SK-N-SH (cell line): ENCODE results near the gene KIAA0319L. TPM values are rescaled to one million over a fixed set of nuclear protein-coding genes. Genes with fewer than 3 reads are reported as not detected.

Experiments
- CTCF ChIA-PET: fragments of 300-600, 350-600 bp; formaldehyde crosslinking; extraction: SDS; loops from one replicate; lab custom pipeline; 2021; lab: Yijun Ruan, JAX
- POLR2A ChIA-PET: fragments of 350-600 bp; sonication (Branson Sonifier 250); formaldehyde crosslinking; extraction: SDS; loops from one replicate; lab custom pipeline; 2020; ENCODE audit warnings: antibody characterized with exemption, inconsistent platforms; lab: Yijun Ruan, JAX
- DNase-seq: peaks from one replicate; pipeline ENCODE4 v3.0.0; 2012
- H2AFZ ChIP-seq: fragments of 200-600 bp; sonication (generic); 2 replicates; pipeline ENCODE4 v1.8.1; 2016; ENCODE audit warnings: antibody characterized with exemption, mild to moderate bottlenecking, low read depth
- H3F3A ChIP-seq: fragments of 200-600 bp; sonication (generic); replicated peaks from 2 replicates; pipeline ENCODE3; 2016; ENCODE audit warnings: antibody characterized with exemption, mild to moderate bottlenecking; ENCODE audit not compliant: insufficient read depth
- H3K27ac ChIP-seq, 2 experiments: fragments of 200-500 bp in 1 of 2; fragments of 200-600 bp in 1 of 2; sonication (Bioruptor generic) in 1 of 2; sonication (generic), shearing (Covaris generic) in 1 of 2; 2 replicates each; pipeline versions ENCODE4 v1.5.1 to v1.6.1; 2014 to 2016; ENCODE audit warnings: low read depth in 2 of 2, inconsistent platforms in 1 of 2, low read length in 1 of 2, mild to moderate bottlenecking in 1 of 2, mixed read lengths in 1 of 2
- H3K27me3 ChIP-seq: fragments of 200-600 bp; sonication (generic), shearing (Covaris generic); 2 replicates; pipeline ENCODE4 v1.6.1; 2016; ENCODE audit warnings: mixed run types; ENCODE audit not compliant: insufficient read depth
- H3K36me3 ChIP-seq, 2 experiments: fragments of 200-500 bp in 1 of 2; fragments of 200-600 bp in 1 of 2; sonication (Bioruptor generic) in 1 of 2; sonication (generic) in 1 of 2; replicated peaks in 1 of 2; 2 replicates each; pipeline versions ENCODE3 to v1.5.1; 2014 to 2016; ENCODE audit warnings: low read length in 1 of 2, mild to moderate bottlenecking in 1 of 2; ENCODE audit not compliant: insufficient read depth in 2 of 2, control insufficient read depth in 1 of 2
- H3K4me1 ChIP-seq, 2 experiments: fragments of 200-500 bp in 1 of 2; fragments of 200-600 bp in 1 of 2; sonication (Bioruptor generic) in 1 of 2; sonication (generic), shearing (Covaris generic) in 1 of 2; 2 replicates each; pipeline versions ENCODE4 v1.5.1 to v1.6.1; 2014 to 2016; ENCODE audit warnings: low read depth in 1 of 2, low read length in 1 of 2, mixed run types in 1 of 2; ENCODE audit not compliant: insufficient read depth in 2 of 2, control insufficient read depth in 1 of 2
- H3K4me2 ChIP-seq: fragments of 200-600 bp; sonication (generic), shearing (Covaris generic); 2 replicates; pipeline ENCODE4 v1.6.1; 2017; ENCODE audit warnings: mixed run types
- H3K4me3 ChIP-seq, 2 experiments: fragments of 200-500 bp in 1 of 2; fragments of 200-600 bp in 1 of 2; sonication (Bioruptor generic) in 1 of 2; sonication (generic), shearing (Covaris generic) in 1 of 2; 2 replicates each; pipeline versions ENCODE4 v1.5.1 to v1.8.1; 2014 to 2016; ENCODE audit warnings: low read depth in 2 of 2, inconsistent platforms in 1 of 2, low read length in 1 of 2, mild to moderate bottlenecking in 1 of 2, mixed read lengths in 1 of 2, moderate library complexity in 1 of 2
- H3K79me2 ChIP-seq: fragments of 200-600 bp; sonication (generic); 2 replicates; pipeline ENCODE4 v1.8.1; 2017; ENCODE audit warnings: mild to moderate bottlenecking; ENCODE audit not compliant: insufficient read depth
- H3K9ac ChIP-seq: fragments of 200-600 bp; sonication (generic); 2 replicates; pipeline ENCODE4 v1.6.1; 2017; ENCODE audit warnings: mixed run types
- H3K9me2 ChIP-seq: fragments of 200-600 bp; sonication (generic); 2 replicates; pipeline ENCODE4 v1.6.1; 2017; ENCODE audit warnings: mixed run types
- H3K9me3 ChIP-seq: fragments of 200-600 bp; sonication (generic); 2 replicates; pipeline ENCODE4 v1.6.1; 2017; ENCODE audit warnings: mixed run types, mild to moderate bottlenecking, moderate library complexity
- H4K20me1 ChIP-seq: fragments of 200-600 bp; sonication (generic); 2 replicates; pipeline ENCODE4 v1.6.1; 2017; ENCODE audit warnings: mild to moderate bottlenecking, mixed run types; ENCODE audit not compliant: insufficient read depth
- CHD2 ChIP-seq: fragments of 150-350 bp; IDR thresholded peaks from 2 replicates; pipeline ENCODE4 v1.6.1; 2018; ENCODE audit warnings: low read length; ENCODE audit not compliant: partially characterized antibody
- ELF1 ChIP-seq: IDR thresholded peaks from 2 replicates; pipeline ENCODE4 v1.4.0; 2012
- EZH2phosphoT487 ChIP-seq: fragments of 200-600 bp; sonication (generic); IDR thresholded peaks from 2 replicates; pipeline ENCODE4 v1.6.1; 2017; ENCODE audit warnings: low read depth, mixed run types, mild to moderate bottlenecking, antibody characterized with exemption, moderate library complexity, borderline replicate concordance
- FOSL2 ChIP-seq: IDR thresholded peaks from 2 replicates; pipeline ENCODE4 v1.4.0; 2012; ENCODE audit warnings: low read depth, mild to moderate bottlenecking, moderate library complexity, borderline replicate concordance
- FOXJ3 ChIP-seq: sonication (generic); formaldehyde crosslinking; IDR thresholded peaks from 2 replicates; pipeline ENCODE4 v1.5.1; 2020; ENCODE audit warnings: mild to moderate bottlenecking, missing genetic modification reagents
- GATA2 ChIP-seq: sonication (generic); formaldehyde crosslinking; IDR thresholded peaks from 2 replicates; pipeline ENCODE4 v1.5.0; 2020; ENCODE audit warnings: mild to moderate bottlenecking, missing genetic modification reagents
- JUND ChIP-seq: IDR thresholded peaks from 2 replicates; pipeline ENCODE4 v1.4.0; 2012
- MEF2A ChIP-seq: IDR thresholded peaks from 2 replicates; pipeline ENCODE4 v1.4.0; 2012; ENCODE audit warnings: low read depth, borderline replicate concordance
- MXI1 ChIP-seq: IDR thresholded peaks from 2 replicates; pipeline ENCODE4 v1.6.1; 2012; ENCODE audit warnings: mild to moderate bottlenecking, low read depth, low read length, improper control_type of control experiment
- NRF1 ChIP-seq: IDR thresholded peaks from 2 replicates; pipeline ENCODE4 v1.6.1; 2012; ENCODE audit warnings: low read depth, mild to moderate bottlenecking, low read length
- RAD21 ChIP-seq: IDR thresholded peaks from 2 replicates; pipeline ENCODE4 v1.6.1; 2012; ENCODE audit warnings: mild to moderate bottlenecking, low read length
- RCOR1 ChIP-seq: fragments of 150-350 bp; IDR thresholded peaks from 2 replicates; pipeline ENCODE4 v1.6.1; 2017; ENCODE audit warnings: antibody characterized with exemption, low read length
- SIN3A ChIP-seq: IDR thresholded peaks from 2 replicates; pipeline ENCODE4 v1.6.1; 2012; ENCODE audit warnings: low read depth, mild to moderate bottlenecking, low read length, moderate library complexity, borderline replicate concordance
- SMC3 ChIP-seq: IDR thresholded peaks from 2 replicates; pipeline ENCODE4 v1.6.1; 2012; ENCODE audit warnings: low read depth, low read length, improper control_type of control experiment
- TCF12 ChIP-seq: IDR thresholded peaks from 2 replicates; pipeline ENCODE4 v1.4.0; 2012
- TEAD4 ChIP-seq: IDR thresholded peaks from 2 replicates; pipeline ENCODE4 v1.4.0; 2012; ENCODE audit warnings: mild to moderate bottlenecking, borderline replicate concordance; ENCODE audit not compliant: insufficient read depth
- YY1 ChIP-seq: IDR thresholded peaks from 2 replicates; pipeline ENCODE4 v1.4.0; 2012; ENCODE audit warnings: low read depth, mild to moderate bottlenecking
- WGBS: methylation state at CpG from one replicate; pipeline ENCODE4 v1.1.6; 2017; ENCODE audit warnings: low lambda C conversion rate; 5-methylcytosine and 5-hydroxymethylcytosine counted together
- polyA plus RNA-seq, 3 experiments: library from polyadenylated mRNA; depleted of rRNA; stranded (reverse); fragments of >200 nt; gene quantifications; 2 replicates each; pipeline ENCODE4 v1.2.3, GENCODE V29; 2012
- TF ChIP-seq, protein P1 (sequence below): fragments of 150-350 bp; IDR thresholded peaks from 2 replicates; pipeline ENCODE4 v1.6.1; 2017; ENCODE audit warnings: antibody characterized with exemption, low read length, low read depth, borderline replicate concordance
- TF ChIP-seq, protein P2 (sequence below): fragments of 150-350 bp; IDR thresholded peaks from 2 replicates; pipeline ENCODE4 v1.6.1; 2016; ENCODE audit warnings: mild to moderate bottlenecking, low read depth, low read length
- TF ChIP-seq, protein P3 (sequence below): IDR thresholded peaks from 2 replicates; pipeline ENCODE4 v1.4.0; 2012; ENCODE audit warnings: low read depth

KIAA0319L gene
- polyA plus RNA-seq, 1 of the 3 experiments (the other 2 are of a cell fraction): 51.9 TPM

DNA sequence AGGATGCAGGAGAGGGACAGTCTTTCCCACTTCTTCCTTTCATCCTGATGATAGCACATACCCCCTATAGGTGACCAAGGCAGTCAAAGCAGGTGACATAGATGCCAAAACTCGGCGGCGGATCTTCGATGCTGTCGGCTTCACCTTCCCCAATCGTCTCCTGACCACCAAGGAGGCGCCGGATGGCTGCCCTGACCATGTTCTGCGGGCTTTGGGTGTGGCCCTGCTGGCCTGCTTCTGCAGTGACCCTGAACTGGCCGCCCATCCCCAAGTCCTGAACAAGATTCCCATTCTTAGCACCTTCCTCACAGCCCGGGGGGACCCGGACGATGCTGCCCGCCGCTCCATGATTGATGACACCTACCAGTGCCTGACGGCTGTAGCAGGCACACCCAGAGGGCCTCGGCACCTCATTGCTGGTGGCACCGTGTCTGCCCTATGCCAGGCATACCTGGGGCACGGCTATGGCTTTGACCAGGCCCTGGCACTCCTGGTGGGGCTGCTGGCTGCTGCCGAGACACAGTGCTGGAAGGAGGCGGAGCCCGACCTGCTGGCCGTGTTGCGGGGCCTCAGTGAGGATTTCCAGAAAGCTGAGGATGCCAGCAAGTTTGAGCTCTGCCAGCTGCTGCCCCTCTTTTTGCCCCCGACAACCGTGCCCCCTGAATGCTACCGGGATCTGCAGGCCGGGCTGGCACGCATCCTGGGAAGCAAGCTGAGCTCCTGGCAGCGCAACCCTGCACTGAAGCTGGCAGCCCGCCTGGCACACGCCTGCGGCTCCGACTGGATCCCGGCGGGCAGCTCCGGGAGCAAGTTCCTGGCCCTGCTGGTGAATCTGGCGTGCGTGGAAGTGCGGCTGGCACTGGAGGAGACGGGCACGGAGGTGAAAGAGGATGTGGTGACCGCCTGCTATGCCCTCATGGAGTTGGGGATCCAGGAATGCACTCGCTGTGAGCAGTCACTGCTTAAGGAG is 3.3 kb upstream of the KIAA0319L start:
- H2AFZ ChIP-seq: no peak overlapping the region
- no peaks in the 10 kb centered on the region for H3K27me3 ChIP-seq
- peaks cover 4 to 21% of the 10 kb centered on the region in 2 experiments; a peak in 2 of 4 replicates for H3K4me1 ChIP-seq
- peaks cover 25% of the 10 kb centered on the region for H3K79me2 ChIP-seq
- POLR2A ChIA-PET: interaction anchor here (1.3 kb wide), 1 partner anchor 109 kb away, joined by 6 read pairs; no protein-coding TSS in a partner anchor
- no peaks in the 10 kb centered on the region for H3K9me2 ChIP-seq
- CTCF ChIA-PET: interaction anchor here (3.7 to 8.2 kb wide), 3 partner anchors 8 to 166 kb away, joined by 17 to 81 read pairs (median 20); no protein-coding TSS in a partner anchor
- no peak for TF ChIP-seq GATA2 (CRISPR knock-in tag)
- TF ChIP-seq NRF1: no peak
- no peak for TF ChIP-seq TCF12
- TF ChIP-seq, protein P1, sequence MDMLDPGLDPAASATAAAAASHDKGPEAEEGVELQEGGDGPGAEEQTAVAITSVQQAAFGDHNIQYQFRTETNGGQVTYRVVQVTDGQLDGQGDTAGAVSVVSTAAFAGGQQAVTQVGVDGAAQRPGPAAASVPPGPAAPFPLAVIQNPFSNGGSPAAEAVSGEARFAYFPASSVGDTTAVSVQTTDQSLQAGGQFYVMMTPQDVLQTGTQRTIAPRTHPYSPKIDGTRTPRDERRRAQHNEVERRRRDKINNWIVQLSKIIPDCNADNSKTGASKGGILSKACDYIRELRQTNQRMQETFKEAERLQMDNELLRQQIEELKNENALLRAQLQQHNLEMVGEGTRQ: no peak
- TF ChIP-seq RCOR1: no peak
- no peak for TF ChIP-seq SMC3
- no peak for TF ChIP-seq SIN3A
- no peak for TF ChIP-seq JUND
- TF ChIP-seq RAD21: no peak
- no peak for TF ChIP-seq MXI1
- no peak for TF ChIP-seq ELF1
- TF ChIP-seq YY1: no peak
- TF ChIP-seq, protein P2, sequence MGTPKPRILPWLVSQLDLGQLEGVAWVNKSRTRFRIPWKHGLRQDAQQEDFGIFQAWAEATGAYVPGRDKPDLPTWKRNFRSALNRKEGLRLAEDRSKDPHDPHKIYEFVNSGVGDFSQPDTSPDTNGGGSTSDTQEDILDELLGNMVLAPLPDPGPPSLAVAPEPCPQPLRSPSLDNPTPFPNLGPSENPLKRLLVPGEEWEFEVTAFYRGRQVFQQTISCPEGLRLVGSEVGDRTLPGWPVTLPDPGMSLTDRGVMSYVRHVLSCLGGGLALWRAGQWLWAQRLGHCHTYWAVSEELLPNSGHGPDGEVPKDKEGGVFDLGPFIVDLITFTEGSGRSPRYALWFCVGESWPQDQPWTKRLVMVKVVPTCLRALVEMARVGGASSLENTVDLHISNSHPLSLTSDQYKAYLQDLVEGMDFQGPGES: no peak
- TF ChIP-seq FOSL2: no peak
- TF ChIP-seq TEAD4: no peak
- TF ChIP-seq, protein P3, sequence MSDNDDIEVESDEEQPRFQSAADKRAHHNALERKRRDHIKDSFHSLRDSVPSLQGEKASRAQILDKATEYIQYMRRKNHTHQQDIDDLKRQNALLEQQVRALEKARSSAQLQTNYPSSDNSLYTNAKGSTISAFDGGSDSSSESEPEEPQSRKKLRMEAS: no peak
- no peak for TF ChIP-seq MEF2A
- TF ChIP-seq EZH2phosphoT487: no peak
- TF ChIP-seq CHD2: no peak
- no peak for TF ChIP-seq FOXJ3 (CRISPR knock-in tag)
- no peak overlapping the region for H3K4me2 ChIP-seq
- peaks cover 0 to 40% of the 10 kb centered on the region in 2 experiments for H3K36me3 ChIP-seq
- DNase-seq: no peak
- H3K4me3 ChIP-seq: no peak overlapping the region
- peaks cover 4% of the 10 kb centered on the region for H3F3A ChIP-seq
- H3K27ac ChIP-seq: no peak overlapping the region
- 81% methylated on average over 29 of the region's 44 CpGs for WGBS
- H4K20me1 ChIP-seq: no peaks in the 10 kb centered on the region
- no peak overlapping the region for H3K9ac ChIP-seq
- H3K9me3 ChIP-seq: no peaks in the 10 kb centered on the region
